ENCODE data around the gene TXNDC15. TPM values are rescaled to one million over a fixed set of nuclear protein-coding genes. Genes with fewer than 3 reads are reported as not detected.
"Not testable (repeated sequence)": the region's sequence is repeated elsewhere in the genome, so short reads cannot be mapped to it uniquely, and the experiment has no call there.

Gene TXNDC15
- total RNA-seq, 4 donors from 2014 or later, result 26.3 to 81.9 (median 45.6) TPM

DNA sequence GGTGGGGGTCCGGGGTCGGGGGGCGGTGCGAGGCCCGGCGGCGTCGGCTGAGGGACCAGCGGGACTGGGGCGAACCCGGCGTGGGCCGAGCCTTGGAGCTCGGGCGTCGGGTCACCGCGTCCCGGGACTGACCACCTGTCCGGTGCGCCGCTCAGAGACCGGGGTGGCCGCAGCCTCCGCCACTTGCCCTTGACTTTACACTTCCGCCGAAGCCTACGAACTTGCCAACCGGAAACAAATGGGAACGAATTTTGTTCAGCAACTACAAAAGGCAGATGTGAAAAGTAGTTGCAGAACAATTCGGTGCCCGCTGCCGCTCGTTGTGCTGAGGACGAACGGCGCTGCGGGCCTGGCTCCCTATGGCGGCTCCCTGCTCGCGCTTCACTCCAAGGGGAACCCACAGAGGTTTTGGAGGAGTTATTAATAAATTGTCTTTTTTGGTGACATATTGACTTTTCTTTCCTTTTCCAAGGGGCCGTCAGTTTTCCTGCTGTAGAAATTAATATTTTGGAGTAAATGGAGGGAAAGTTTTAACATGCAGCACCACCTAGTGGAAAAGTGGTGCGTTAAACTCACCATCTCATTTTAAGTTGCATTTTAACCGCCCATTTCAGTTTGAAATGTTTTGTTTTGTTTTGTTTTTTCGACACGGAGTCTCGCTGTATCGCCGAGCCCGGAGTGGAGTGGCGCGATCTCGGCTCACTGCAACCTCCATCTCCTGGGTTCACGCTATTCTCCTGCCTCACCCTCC lies 31.2 kb downstream of the TXNDC15 start:
- 0 to 1% methylated on average over 15 to 44 of the region's 54 CpGs for WGBS, 2 donors (ENCODE audit: low coverage in 1 of 2)
- in situ Hi-C loops (cut with MboI; ENCODE audit: low pct_ligation_motif_present in 1 of 4, low pct_unique_long_range_greater_than_20kb in 1 of 4, low sequenced_read_pairs in 3 of 4) (loop anchor here in 2 of 4 donors (10.0 to 25.0 kb wide), 3 partner anchors 61 to 168 kb away; partner anchors contain the start of genes C5orf24 (in 1 of the 2) and CAMLG (in 1 of the 2)), intact Hi-C loops (cut with DNase I; ENCODE audit: low total_unique reads) (loop anchor here (5.0 kb wide), 1 partner anchor 58 kb away; the partner anchor contains the start of gene C5orf24)
- Histone ChIP-seq H3K4me1 (peaks cover 0 to 5% (median 2%) of the 10 kb centered on the region in 4 donors), H3K9me3 (no peaks in the 10 kb centered on the region), H3K36me3 (no peaks in the 10 kb centered on the region), H3K4me3 (peak overlapping the region; percentile 77 to 86 (median 80)), H3K27ac (peak overlapping the region; percentile 93 to 100 (median 100)), H3K27me3 (no peaks in the 10 kb centered on the region)
- TF ChIP-seq POLR2A (IDR thresholded peaks at IDR 0.05) (peak; percentile 7), EP300 (IDR thresholded peaks at IDR 0.05; ENCODE audit: low read depth) (no peak), POLR2AphosphoS5 (IDR thresholded peaks at IDR 0.05) (no peak)
- TF ChIP-seq, protein P1, sequence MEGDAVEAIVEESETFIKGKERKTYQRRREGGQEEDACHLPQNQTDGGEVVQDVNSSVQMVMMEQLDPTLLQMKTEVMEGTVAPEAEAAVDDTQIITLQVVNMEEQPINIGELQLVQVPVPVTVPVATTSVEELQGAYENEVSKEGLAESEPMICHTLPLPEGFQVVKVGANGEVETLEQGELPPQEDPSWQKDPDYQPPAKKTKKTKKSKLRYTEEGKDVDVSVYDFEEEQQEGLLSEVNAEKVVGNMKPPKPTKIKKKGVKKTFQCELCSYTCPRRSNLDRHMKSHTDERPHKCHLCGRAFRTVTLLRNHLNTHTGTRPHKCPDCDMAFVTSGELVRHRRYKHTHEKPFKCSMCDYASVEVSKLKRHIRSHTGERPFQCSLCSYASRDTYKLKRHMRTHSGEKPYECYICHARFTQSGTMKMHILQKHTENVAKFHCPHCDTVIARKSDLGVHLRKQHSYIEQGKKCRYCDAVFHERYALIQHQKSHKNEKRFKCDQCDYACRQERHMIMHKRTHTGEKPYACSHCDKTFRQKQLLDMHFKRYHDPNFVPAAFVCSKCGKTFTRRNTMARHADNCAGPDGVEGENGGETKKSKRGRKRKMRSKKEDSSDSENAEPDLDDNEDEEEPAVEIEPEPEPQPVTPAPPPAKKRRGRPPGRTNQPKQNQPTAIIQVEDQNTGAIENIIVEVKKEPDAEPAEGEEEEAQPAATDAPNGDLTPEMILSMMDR (IDR thresholded peaks at IDR 0.05), result peak; percentile 66 to 97 (median 84)
- peak; percentile 63 for DNase-seq

DNA sequence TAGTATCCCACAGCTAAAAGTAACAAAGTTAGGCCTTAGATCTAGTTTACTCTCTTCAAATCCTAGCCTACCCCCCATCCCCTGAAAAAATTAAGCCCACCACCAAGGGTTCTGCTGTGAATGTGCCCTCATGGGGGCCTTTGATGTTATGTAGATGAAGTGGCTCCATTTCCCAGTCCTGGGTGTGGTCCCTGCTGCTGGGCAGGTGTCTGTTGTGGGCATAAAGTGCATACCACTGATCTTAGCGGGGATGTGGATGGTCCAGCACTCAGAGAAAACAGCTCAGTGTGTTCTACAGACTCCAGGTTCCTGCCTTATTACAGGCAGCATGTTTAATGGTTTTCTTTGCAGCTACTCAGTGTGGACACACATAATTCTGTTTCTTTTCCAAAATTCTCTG lies 32.6 kb downstream of the TXNDC15 start:
- Histone ChIP-seq H3K9me3 (no peaks in the 10 kb centered on the region), H3K27me3 (no peaks in the 10 kb centered on the region), H3K27ac (no peak overlapping the region), H3K4me3 (no peak overlapping the region), H3K36me3 (peaks cover 0 to 6% (median 1%) of the 10 kb centered on the region in 4 donors), H3K4me1 (peaks cover 0 to 5% (median 2%) of the 10 kb centered on the region in 4 donors)
- 60 to 80% methylated on average over 1 of the region's 1 CpG for WGBS, 2 donors (ENCODE audit: low coverage in 1 of 2)
- intact Hi-C loops (cut with DNase I; ENCODE audit: low total_unique reads), result loop anchor here (5.0 kb wide), 1 partner anchor 60 kb away; the partner anchor contains the start of gene C5orf24
- DNase-seq, result no peak
- TF ChIP-seq POLR2AphosphoS5 (IDR thresholded peaks at IDR 0.05), result no peak
- TF ChIP-seq, protein P1 (IDR thresholded peaks at IDR 0.05), result no peak
- TF ChIP-seq POLR2A (IDR thresholded peaks at IDR 0.05), result no peak
- in situ Hi-C loops (cut with MboI; ENCODE audit: low pct_ligation_motif_present in 1 of 4, low pct_unique_long_range_greater_than_20kb in 1 of 4, low sequenced_read_pairs in 3 of 4), result loop anchor here in 2 of 4 donors (10.0 to 25.0 kb wide), 3 partner anchors 62 to 170 kb away; partner anchors contain the start of genes C5orf24 (in 1 of the 2) and CAMLG (in 1 of the 2)

DNA sequence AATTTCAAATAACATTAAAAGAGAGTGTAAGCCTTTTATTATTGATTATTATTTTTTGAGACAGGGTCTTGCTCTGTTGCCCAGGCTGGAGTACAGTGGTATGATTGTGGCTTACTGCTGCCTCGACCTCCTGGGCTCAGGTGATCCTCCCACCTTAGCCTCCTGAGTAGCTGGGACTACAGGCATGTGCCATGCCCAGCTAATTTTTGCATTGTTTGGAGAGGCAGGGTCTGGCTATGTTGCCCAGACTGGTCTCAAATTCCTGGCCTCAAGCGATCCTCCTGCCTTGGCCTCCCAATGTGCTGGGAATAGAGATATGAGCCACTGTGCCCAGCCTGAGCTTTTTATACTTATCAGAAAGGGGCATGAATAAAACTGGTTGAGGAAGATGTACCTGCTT lies 36.6 kb downstream of the TXNDC15 start:
- H3K27me3 ChIP-seq; H3K4me3 ChIP-seq; intact Hi-C loops (cut with DNase I; ENCODE audit: low total_unique reads); H3K27ac ChIP-seq; DNase-seq; H3K9me3 ChIP-seq; H3K4me1 ChIP-seq: not testable (repeated sequence)
- in situ Hi-C loops (cut with MboI; ENCODE audit: low pct_ligation_motif_present in 1 of 4, low pct_unique_long_range_greater_than_20kb in 1 of 4, low sequenced_read_pairs in 3 of 4), result loop anchor here in 1 of 4 donors (25.0 kb wide), 1 partner anchor 173 kb away; the partner anchor contains the start of gene CAMLG
- 94% methylated on average over 2 of the region's 2 CpGs; no CpG with 5 or more reads in 1 of the 2 donors for WGBS, 2 donors (ENCODE audit: low coverage in 1 of 2)
- peaks cover 0 to 18% (median 7%) of the 10 kb centered on the region in 4 donors for H3K36me3 ChIP-seq

DNA sequence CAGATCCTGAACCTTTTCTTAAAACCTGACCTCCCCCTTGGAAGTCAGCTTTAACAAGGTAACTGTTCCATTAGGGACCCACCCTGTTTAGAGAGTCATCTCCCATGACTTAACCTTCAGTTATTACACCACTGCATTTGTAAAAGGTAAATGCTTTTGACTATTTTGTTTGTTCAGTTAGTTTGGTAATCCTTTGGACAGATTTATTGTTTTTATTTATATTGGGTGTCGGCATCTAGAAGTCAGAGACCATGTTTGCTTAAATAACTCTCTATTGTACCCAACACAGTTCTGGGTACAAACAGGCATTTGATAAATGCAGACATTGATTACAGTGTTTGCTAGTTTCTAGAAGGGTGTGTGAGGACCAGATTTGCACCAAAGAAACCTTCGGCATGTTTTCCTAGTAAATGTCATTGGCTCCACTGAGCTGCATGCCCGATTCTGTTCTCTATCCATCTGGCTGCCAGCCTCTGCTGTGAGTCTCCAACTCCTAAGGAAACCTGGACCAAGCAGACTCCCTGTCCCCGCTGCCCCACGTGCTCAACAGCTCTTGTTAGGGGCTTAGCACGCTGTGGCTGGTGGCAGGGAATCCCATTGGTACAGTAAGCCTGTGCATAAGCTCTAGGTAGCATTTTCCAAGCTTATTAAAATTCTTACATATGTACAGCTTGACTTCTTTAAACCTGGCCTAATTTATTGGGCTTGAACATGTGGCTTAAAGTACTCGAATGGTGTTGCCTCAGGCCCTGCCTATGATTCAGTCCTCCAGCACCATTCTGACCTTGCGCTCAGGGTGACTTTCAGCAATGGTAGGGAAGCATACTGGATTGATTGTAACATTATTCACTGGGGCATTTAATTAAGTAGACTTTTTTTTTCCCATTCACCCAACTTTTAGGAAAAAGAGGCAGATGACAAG lies 37.4 kb downstream of the TXNDC15 start:
- DNase-seq, result no peak
- Histone ChIP-seq H3K27me3 (no peaks in the 10 kb centered on the region), H3K36me3 (peaks cover 0 to 19% (median 8%) of the 10 kb centered on the region in 4 donors), H3K4me3 (no peak overlapping the region), H3K4me1 (no peaks in the 10 kb centered on the region), H3K9me3 (no peaks in the 10 kb centered on the region), H3K27ac (no peak overlapping the region)
- TF ChIP-seq POLR2AphosphoS5 (IDR thresholded peaks at IDR 0.05), result no peak
- TF ChIP-seq EP300 (IDR thresholded peaks at IDR 0.05; ENCODE audit: low read depth), result no peak
- TF ChIP-seq, protein P1 (IDR thresholded peaks at IDR 0.05), result no peak
- intact Hi-C loops (cut with DNase I; ENCODE audit: low total_unique reads), result no loop called here
- in situ Hi-C loops (cut with MboI; ENCODE audit: low pct_ligation_motif_present in 1 of 4, low pct_unique_long_range_greater_than_20kb in 1 of 4, low sequenced_read_pairs in 3 of 4), result loop anchor here in 1 of 4 donors (25.0 kb wide), 1 partner anchor 174 kb away; the partner anchor contains the start of gene CAMLG
- WGBS, 2 donors (ENCODE audit: low coverage in 1 of 2), result 87 to 100% methylated on average over 1 to 8 of the region's 8 CpGs
